CD14-positive monocyte (primary cell): Measurements from ENCODE around the gene CXADR. TPM values are rescaled to one million over a fixed set of nuclear protein-coding genes. Genes with fewer than 3 reads are reported as not detected.

ENCODE experiments used
- DNase-seq, 3 donors: peaks; one replicate each; pipeline ENCODE4 v3.0.0-alpha.2; 2011 to 2022
- H2AFZ ChIP-seq: 2 replicates; pipeline ENCODE4 v1.6.0; 2012; ENCODE audit warnings: mild to moderate bottlenecking, low read depth, low read length, inconsistent platforms; ENCODE audit not compliant: insufficient read depth, poor library complexity, severe bottlenecking
- H3K27ac ChIP-seq, 2 donors: 1 replicate in 1 of 2; 2 replicates in 1 of 2; pipeline ENCODE4 v1.5.1; 2012 to 2013; ENCODE audit warnings: low read length in 2 of 2, control low read depth in 1 of 2, inconsistent platforms in 1 of 2, low read depth in 1 of 2, mild to moderate bottlenecking in 1 of 2
- H3K27me3 ChIP-seq, 2 donors: one replicate each; pipeline versions ENCODE4 v1.6.0 to v1.6.1; 2011 to 2013; ENCODE audit warnings: low read length in 2 of 2; ENCODE audit not compliant: control insufficient read depth in 2 of 2, insufficient read depth in 2 of 2
- H3K36me3 ChIP-seq, 2 donors: replicated peaks in 1 of 2; 1 replicate in 1 of 2; 2 replicates in 1 of 2; pipeline versions ENCODE4 v1.5.1 to v1.6.1; 2012 to 2013; ENCODE audit warnings: low read length in 2 of 2, control low read depth in 1 of 2, inconsistent platforms in 1 of 2, mild to moderate bottlenecking in 1 of 2; ENCODE audit not compliant: insufficient read depth in 2 of 2, control insufficient read depth in 1 of 2
- H3K4me1 ChIP-seq, 2 donors: 1 replicate in 1 of 2; 2 replicates in 1 of 2; pipeline versions ENCODE4 v1.5.1 to v1.6.1; 2012 to 2013; ENCODE audit warnings: low read length in 2 of 2, control low read depth in 1 of 2, inconsistent platforms in 1 of 2, mild to moderate bottlenecking in 1 of 2, moderate library complexity in 1 of 2; ENCODE audit not compliant: insufficient read depth in 2 of 2, control insufficient read depth in 1 of 2
- H3K4me2 ChIP-seq: replicated peaks from 2 replicates; pipeline ENCODE3; 2012; ENCODE audit warnings: low read length, moderate library complexity, mild to moderate bottlenecking; ENCODE audit not compliant: poor library complexity, severe bottlenecking; ENCODE audit errors: extremely low read depth
- H3K4me3 ChIP-seq, 3 experiments: fragments of 200-600 bp in 1 of 3; sonication (generic) in 1 of 3; replicated peaks in 1 of 3; 1 replicate in 2 of 3; 2 replicates in 1 of 3; pipeline ENCODE4 v1.5.1; 2011 to 2013; ENCODE audit warnings: low read length in 3 of 3, mild to moderate bottlenecking in 3 of 3, control low read depth in 2 of 3, low read depth in 2 of 3, inconsistent platforms in 1 of 3, moderate library complexity in 1 of 3
- H3K79me2 ChIP-seq: 2 replicates; pipeline ENCODE4 v1.6.0; 2012; ENCODE audit warnings: mild to moderate bottlenecking, control low read depth, inconsistent platforms, low read length, moderate library complexity; ENCODE audit not compliant: insufficient read depth
- H3K9ac ChIP-seq: 2 replicates; pipeline ENCODE4 v1.6.0; 2017; ENCODE audit warnings: low read length, mild to moderate bottlenecking; ENCODE audit not compliant: insufficient read depth, poor library complexity, severe bottlenecking
- H3K9me3 ChIP-seq, 2 donors: replicated peaks in 1 of 2; 1 replicate in 1 of 2; 2 replicates in 1 of 2; pipeline versions ENCODE4 v1.5.1 to v1.6.1; 2012 to 2013; ENCODE audit warnings: low read length in 2 of 2, control low read depth in 1 of 2; ENCODE audit not compliant: control insufficient read depth in 1 of 2, insufficient read depth in 1 of 2
- H4K20me1 ChIP-seq: 2 replicates; pipeline ENCODE4 v1.6.0; 2012; ENCODE audit warnings: mild to moderate bottlenecking, low read length, control low read depth, moderate library complexity; ENCODE audit not compliant: insufficient read depth
- H3K27ac Mint-ChIP-seq, 7 donors: one replicate each; pipeline ENCODE4 v1.8.0; 2020; ENCODE audit warnings: mild to moderate bottlenecking in 7 of 7, mixed read lengths in 7 of 7, moderate library complexity in 6 of 7, inconsistent platforms in 2 of 7
- H3K27me3 Mint-ChIP-seq, 3 donors: one replicate each; pipeline ENCODE4 v1.8.0; 2021 to 2022; ENCODE audit warnings: low read depth in 3 of 3, mild to moderate bottlenecking in 3 of 3, mixed read lengths in 3 of 3, moderate library complexity in 3 of 3, inconsistent platforms in 1 of 3
- H3K36me3 Mint-ChIP-seq, 2 donors: one replicate each; pipeline ENCODE4 v1.8.0; 2020; ENCODE audit warnings: mixed read lengths in 2 of 2, inconsistent platforms in 1 of 2, mild to moderate bottlenecking in 1 of 2
- H3K4me1 Mint-ChIP-seq: one replicate; pipeline ENCODE4 v1.8.0; 2020; ENCODE audit warnings: mild to moderate bottlenecking, mixed read lengths
- H3K4me3 Mint-ChIP-seq, 2 donors: one replicate each; pipeline ENCODE4 v1.8.0; 2020; ENCODE audit warnings: mild to moderate bottlenecking in 2 of 2, mixed read lengths in 2 of 2, moderate library complexity in 1 of 2
- H3K9me3 Mint-ChIP-seq, 7 donors: one replicate each; pipeline ENCODE4 v1.8.0; 2020 to 2022; ENCODE audit warnings: mixed read lengths in 7 of 7, mild to moderate bottlenecking in 6 of 7, moderate library complexity in 6 of 7, inconsistent platforms in 2 of 7
- CTCF ChIP-seq: fragments of 200-600 bp; IDR thresholded peaks from one replicate; pipeline ENCODE4 v1.8.0; 2022; ENCODE audit warnings: antibody characterized with exemption, mild to moderate bottlenecking
- WGBS: methylation state at CpG from one replicate; pipeline ENCODE4 v1.1.5; 2013; ENCODE audit warnings: missing lambda C conversion rate; ENCODE audit not compliant: insufficient coverage; 5-methylcytosine and 5-hydroxymethylcytosine counted together
- intact Hi-C, 2 donors: fragments of 100-400 bp; cut with micrococcal nuclease; formaldehyde crosslinking; loops; one replicate each; pipeline versions ENCODE4 v1.15.0 to v1.15.1; 2023
- polyA plus RNA-seq, 3 donors: library from polyadenylated mRNA; depleted of rRNA in 1 of 3; unstranded in 2 of 3; stranded (reverse) in 1 of 3; fragments of 300-500 nt in 2 of 3; fragments of >200 nt in 1 of 3; fragmentation: Illumina TruSeq in 2 of 3; gene quantifications; 1 replicate in 2 of 3; 2 replicates in 1 of 3; pipeline ENCODE4 v1.2.3, GENCODE V29; 2012 to 2021

The CXADR gene
- polyA plus RNA-seq, 3 donors, result not detected

GRCh38 chr21:17527240-17527639, 14.4 kb downstream of the CXADR start:
- Histone ChIP-seq H3K36me3 (no peaks in the 10 kb centered on the region), H3K4me1 (no peaks in the 10 kb centered on the region), H3K4me3 (no peak overlapping the region), H3K4me2 (no peak overlapping the region), H3K27me3 (peaks cover 0 to 3% of the 10 kb centered on the region in 2 donors), H3K9me3 (no peaks in the 10 kb centered on the region), H4K20me1 (no peaks in the 10 kb centered on the region), H3K79me2 (no peaks in the 10 kb centered on the region), H3K27ac (no peak overlapping the region), H2AFZ (no peak overlapping the region), H3K9ac (no peak overlapping the region)
- peaks cover 0 to 7% (median 3%) of the 10 kb centered on the region in 7 donors for H3K9me3 Mint-ChIP-seq
- intact Hi-C loops, result no loop called here
- no peaks in the 10 kb centered on the region for H3K36me3 Mint-ChIP-seq
- TF ChIP-seq CTCF, result no peak
- H3K27me3 Mint-ChIP-seq, result peaks cover 9 to 20% (median 17%) of the 10 kb centered on the region in 3 donors
- no peak overlapping the region for H3K27ac Mint-ChIP-seq
- no CpG with 5 or more reads among the region's 2 CpGs for WGBS
- H3K4me1 Mint-ChIP-seq, result no peaks in the 10 kb centered on the region
- no peak for DNase-seq
- no peak overlapping the region for H3K4me3 Mint-ChIP-seq

GRCh38 chr21:17527711-17528110, 14.9 kb downstream of the CXADR start:
- Histone ChIP-seq H3K4me2 (no peak overlapping the region), H3K36me3 (no peaks in the 10 kb centered on the region), H3K27me3 (peaks cover 0 to 3% of the 10 kb centered on the region in 2 donors), H3K9ac (no peak overlapping the region), H3K4me3 (no peak overlapping the region), H3K4me1 (no peaks in the 10 kb centered on the region), H3K27ac (no peak overlapping the region), H2AFZ (no peak overlapping the region), H3K79me2 (no peaks in the 10 kb centered on the region), H3K9me3 (no peaks in the 10 kb centered on the region), H4K20me1 (no peaks in the 10 kb centered on the region)
- intact Hi-C loops, result no loop called here
- DNase-seq, result no peak
- peaks cover 0 to 7% (median 2%) of the 10 kb centered on the region in 7 donors for H3K9me3 Mint-ChIP-seq
- H3K36me3 Mint-ChIP-seq, result no peaks in the 10 kb centered on the region
- no peaks in the 10 kb centered on the region for H3K4me1 Mint-ChIP-seq
- 61% methylated on average over 3 of the region's 5 CpGs for WGBS
- H3K4me3 Mint-ChIP-seq, result no peak overlapping the region
- no peak overlapping the region for H3K27ac Mint-ChIP-seq
- peaks cover 9 to 20% (median 17%) of the 10 kb centered on the region in 3 donors for H3K27me3 Mint-ChIP-seq
- no peak for TF ChIP-seq CTCF
